Smooth muscle cell (in vitro differentiated cells): ENCODE measurements around the gene CHCHD6. TPM values are rescaled to one million over a fixed set of nuclear protein-coding genes. Genes with fewer than 3 reads are reported as not detected.

Experiments used
- DNase-seq: peaks from one replicate; lab custom pipeline; 2025; ENCODE audit not compliant: unreplicated experiment; lab: John Stamatoyannopoulos, UW
- H2AFZ ChIP-seq: fragments of 200-600 bp; sonication (generic); 2 replicates; pipeline ENCODE4 v1.6.0; 2016; ENCODE audit warnings: antibody characterized with exemption, low read depth, mild to moderate bottlenecking
- H3F3A ChIP-seq: fragments of 200-600 bp; sonication (generic); 2 replicates; pipeline ENCODE4 v1.6.0; 2017; ENCODE audit warnings: antibody characterized with exemption, low read depth
- H3K27ac ChIP-seq: fragments of 200-600 bp; sonication (generic); 2 replicates; pipeline ENCODE4 v1.5.1; 2016; ENCODE audit warnings: low read depth, mild to moderate bottlenecking
- H3K27me3 ChIP-seq: fragments of 200-600 bp; sonication (generic); 2 replicates; pipeline ENCODE4 v1.6.1; 2016; ENCODE audit warnings: low read depth, mild to moderate bottlenecking
- H3K36me3 ChIP-seq: fragments of 200-600 bp; sonication (generic); 2 replicates; pipeline ENCODE4 v1.5.1; 2016; ENCODE audit warnings: low read depth
- H3K4me1 ChIP-seq: fragments of 200-600 bp; sonication (generic); 2 replicates; pipeline ENCODE4 v1.5.1; 2016; ENCODE audit warnings: low read depth
- H3K4me2 ChIP-seq: fragments of 200-600 bp; sonication (generic); 2 replicates; pipeline ENCODE4 v1.6.0; 2016; ENCODE audit warnings: mild to moderate bottlenecking
- H3K4me3 ChIP-seq: fragments of 200-600 bp; sonication (generic); 2 replicates; pipeline ENCODE4 v1.5.1; 2016; ENCODE audit warnings: mild to moderate bottlenecking
- H3K79me2 ChIP-seq: fragments of 200-600 bp; sonication (generic); 2 replicates; pipeline ENCODE4 v1.6.0; 2016; ENCODE audit warnings: low read depth, mild to moderate bottlenecking
- H3K9ac ChIP-seq: fragments of 200-600 bp; sonication (generic); 2 replicates; pipeline ENCODE4 v1.6.0; 2016; ENCODE audit warnings: low read depth
- H3K9me3 ChIP-seq: fragments of 200-600 bp; sonication (generic); replicated peaks from 2 replicates; pipeline ENCODE4 v1.5.1; 2016; ENCODE audit warnings: low read depth
- H4K20me1 ChIP-seq: fragments of 200-600 bp; sonication (generic); 2 replicates; pipeline ENCODE4 v1.6.0; 2016; ENCODE audit warnings: low read depth
- CTCF ChIP-seq: fragments of 200-600 bp; sonication (generic); IDR thresholded peaks from 2 replicates; pipeline ENCODE4 v1.5.1; 2017; ENCODE audit warnings: borderline replicate concordance, mild to moderate bottlenecking, antibody characterized with exemption; ENCODE audit not compliant: insufficient read depth, poor library complexity, severe bottlenecking
- WGBS: methylation state at CpG from one replicate; pipeline ENCODE4 v1.1.7; 2016; ENCODE audit warnings: low lambda C conversion rate; 5-methylcytosine and 5-hydroxymethylcytosine counted together
- polyA plus RNA-seq: library from polyadenylated mRNA; unstranded; fragments of >200 nt; fragmentation: Nextera tagmentation; extraction: Ambion mirVana; gene quantifications from 2 replicates; pipeline ENCODE4 v1.2.1, GENCODE V29; 2016
- total RNA-seq: library from RNA; depleted of rRNA; stranded (reverse); fragments of >200 nt; gene quantifications from 2 replicates; pipeline ENCODE4 v1.2.3, GENCODE V29; 2014

CHCHD6 gene
- total and polyA plus RNA-seq, 2 experiments from 2014 or later = 6.7 to 27.2 TPM

- Histone ChIP-seq H3K4me3 (no peak overlapping the region), H3K27me3 (no peaks in the 10 kb centered on the region), H2AFZ (no peak overlapping the region), H3K4me1 (peaks cover 8% of the 10 kb centered on the region), H3K9ac (no peak overlapping the region), H3K79me2 (no peaks in the 10 kb centered on the region), H3K4me2 (no peak overlapping the region), H3K36me3 (no peaks in the 10 kb centered on the region), H3K27ac (no peak overlapping the region), H4K20me1 (no peaks in the 10 kb centered on the region), H3F3A (no peaks in the 10 kb centered on the region), H3K9me3 (no peaks in the 10 kb centered on the region)
- no peak for TF ChIP-seq CTCF
- WGBS = 91% methylated on average over 8 of the region's 8 CpGs
- DNase-seq = no peak
These were observed 257.3 kb downstream of the CHCHD6 start for GRCh38 chr3:126961191-126961790.

- H3K4me1 ChIP-seq = peaks cover 8% of the 10 kb centered on the region
- no peak overlapping the region for H3K27ac ChIP-seq
- no peak for DNase-seq
- H3K27me3 ChIP-seq = no peaks in the 10 kb centered on the region
- H2AFZ ChIP-seq = no peak overlapping the region
- no peak overlapping the region for H3K4me3 ChIP-seq
- H3K9ac ChIP-seq = no peak overlapping the region
- WGBS = 96% methylated on average over 11 of the region's 11 CpGs
- no peaks in the 10 kb centered on the region for H4K20me1 ChIP-seq
- H3K9me3 ChIP-seq = no peaks in the 10 kb centered on the region
- H3K36me3 ChIP-seq = no peaks in the 10 kb centered on the region
- H3F3A ChIP-seq = no peaks in the 10 kb centered on the region
- H3K79me2 ChIP-seq = no peaks in the 10 kb centered on the region
- TF ChIP-seq CTCF = no peak
- H3K4me2 ChIP-seq = no peak overlapping the region
These were observed 257.9 kb downstream of the CHCHD6 start for GRCh38 chr3:126961791-126962461.

GRCh38 chr3:126962756-126963155, 258.7 kb downstream of the CHCHD6 start:
- peaks cover 8% of the 10 kb centered on the region for H3K4me1 ChIP-seq
- no peaks in the 10 kb centered on the region for H3K9me3 ChIP-seq
- no peak overlapping the region for H2AFZ ChIP-seq
- DNase-seq = no peak
- H3K79me2 ChIP-seq = no peaks in the 10 kb centered on the region
- no peaks in the 10 kb centered on the region for H3K36me3 ChIP-seq
- H3F3A ChIP-seq = no peaks in the 10 kb centered on the region
- H3K9ac ChIP-seq = no peak overlapping the region
- H3K4me3 ChIP-seq = no peak overlapping the region
- no peak for TF ChIP-seq CTCF
- WGBS = 97% methylated on average over 8 of the region's 8 CpGs
- H4K20me1 ChIP-seq = no peaks in the 10 kb centered on the region
- no peak overlapping the region for H3K27ac ChIP-seq
- H3K27me3 ChIP-seq = no peaks in the 10 kb centered on the region
- H3K4me2 ChIP-seq = no peak overlapping the region
